AG04450 (cell line): ENCODE results near the gene ACLY. TPM values are rescaled to one million over a fixed set of nuclear protein-coding genes. Genes with fewer than 3 reads are reported as not detected.
"Not testable (repeated sequence)": the region's sequence is repeated elsewhere in the genome, so short reads cannot be mapped to it uniquely, and the experiment has no call there.

Experiments
- CTCF ChIA-PET: fragments of 300-600, 350-600 bp; formaldehyde crosslinking; extraction: SDS; loops from one replicate; lab custom pipeline; 2022; ENCODE audit warnings: antibody characterized with exemption, inconsistent platforms; lab: Charles Lee
- POLR2A ChIA-PET: fragments of 350-600 bp; formaldehyde crosslinking; extraction: SDS; loops from one replicate; lab custom pipeline; 2021; ENCODE audit warnings: antibody characterized with exemption, inconsistent platforms; lab: Yijun Ruan, JAX
- DNase-seq: peaks from one replicate; pipeline ENCODE4 v3.0.0-alpha.2; 2011; ENCODE audit warnings: low read depth, low spot score
- H3K27ac ChIP-seq: one replicate; pipeline ENCODE4 v1.5.1; 2012; ENCODE audit warnings: low read depth, low read length, control low read depth
- H3K27me3 ChIP-seq: one replicate; pipeline ENCODE4 v1.6.0; 2012; ENCODE audit warnings: low read length; ENCODE audit not compliant: control insufficient read depth, insufficient read depth
- H3K4me3 ChIP-seq: 2 replicates; pipeline ENCODE4 v1.5.1; 2011; ENCODE audit warnings: mild to moderate bottlenecking, low read depth, low read length, control low read depth
- H3K9me3 ChIP-seq: 2 replicates; pipeline ENCODE4 v1.5.1; 2012; ENCODE audit warnings: low read length; ENCODE audit not compliant: control insufficient read depth, insufficient read depth
- CTCF ChIP-seq: IDR thresholded peaks from 2 replicates; pipeline ENCODE4 v1.5.1; 2011; ENCODE audit warnings: low read depth, low read length, control low read depth, inconsistent platforms
- polyA plus RNA-seq: library from polyadenylated mRNA; depleted of rRNA; stranded (reverse); fragments of >200 nt; gene quantifications from 2 replicates; pipeline ENCODE4 v1.2.3, GENCODE V29; 2011

The ACLY gene
- polyA plus RNA-seq, 1 experiment: 161 TPM

GRCh38 chr17:41932816-41933389 lies 14.2 kb upstream of the ACLY start:
- ChIA-PET POLR2A (interaction anchor here (1.0 kb wide), 1 partner anchor 14 kb away, joined by 3 read pairs; the partner anchor contains the start of gene ACLY), CTCF (no interaction called here)
- Histone ChIP-seq H3K27ac (no peak overlapping the region), H3K9me3 (no peaks in the 10 kb centered on the region), H3K4me3 (no peak overlapping the region), H3K27me3 (no peaks in the 10 kb centered on the region)
- no peak for TF ChIP-seq CTCF
- no peak for DNase-seq

GRCh38 chr17:41931715-41932114 lies 13.0 kb upstream of the ACLY start:
- DNase-seq, POLR2A ChIA-PET, H3K27me3 ChIP-seq, H3K27ac ChIP-seq, H3K4me3 ChIP-seq, H3K9me3 ChIP-seq: not testable (repeated sequence)
- CTCF ChIA-PET: interaction anchor here (0.8 kb wide), 1 partner anchor 9 kb away, joined by 3 read pairs; no protein-coding TSS in a partner anchor

GRCh38 chr17:41930833-41931156 lies 12.0 kb upstream of the ACLY start:
- Histone ChIP-seq H3K4me3 (peak overlapping the region; percentile 72), H3K27ac (peak overlapping the region; percentile 57)
- not testable (repeated sequence) for H3K9me3 ChIP-seq, H3K27me3 ChIP-seq, DNase-seq
- ChIA-PET POLR2A (interaction anchor here (0.6 to 2.6 kb wide), 9 partner anchors 9 to 606 kb away, joined by 3 to 23 read pairs (median 8); partner anchors contain the start of genes ACLY, CNP, EIF1 and FKBP10), CTCF (interaction anchor here (0.6 to 1.7 kb wide), 6 partner anchors 11 to 384 kb away, joined by 3 to 9 read pairs (median 4); no protein-coding TSS in a partner anchor)

- POLR2A ChIA-PET: interaction anchor here (0.6 to 2.6 kb wide), 10 partner anchors 9 to 607 kb away, joined by 3 to 23 read pairs (median 8); partner anchors contain the start of genes ACLY, CNP, EIF1 and FKBP10
- Histone ChIP-seq H3K4me3 (peak within 1 kb of the TSS; percentile 72), H3K27ac (peak within 1 kb of the TSS; percentile 83), H3K27me3 (no peaks in the 10 kb centered on the region), H3K9me3 (no peaks in the 10 kb centered on the region)
- DNase-seq: peak; percentile 94
- CTCF ChIA-PET: interaction anchor here (0.6 to 1.7 kb wide), 6 partner anchors 10 to 384 kb away, joined by 3 to 9 read pairs (median 4); no protein-coding TSS in a partner anchor
- peak; percentile 60 for TF ChIP-seq CTCF
Observed at GRCh38 chr17:41930009-41930832, 11.5 kb upstream of the ACLY start, which contains the start of gene ODAD4. ODAD4 (plus strand) TSS chr17:41930617; CDS start chr17:41930724, 107 bp downstream.

- Histone ChIP-seq H3K9me3 (no peaks in the 10 kb centered on the region), H3K4me3 (no peak overlapping the region), H3K27me3 (no peaks in the 10 kb centered on the region), H3K27ac (no peak overlapping the region)
- POLR2A ChIA-PET: interaction anchor here (0.5 to 2.6 kb wide), 2 partner anchors 10 to 47 kb away, joined by 3 to 23 read pairs; partner anchors contain the start of gene ACLY
- TF ChIP-seq CTCF: no peak
- DNase-seq: no peak
- CTCF ChIA-PET: interaction anchor here (1.1 kb wide), 1 partner anchor 34 kb away, joined by 3 read pairs; no protein-coding TSS in a partner anchor
Observed at GRCh38 chr17:41928693-41929251, 10.0 kb upstream of the ACLY start.
